WTC11 (cell line): ENCODE measurements around the gene CPLX3. TPM values are rescaled to one million over a fixed set of nuclear protein-coding genes. Genes with fewer than 3 reads are reported as not detected.

Experiments
- ATAC-seq: fragments of 200-7000 bp; cut with Tn5 transposase; 2 replicates; pipeline ENCODE4 v1.10.0; 2021; ENCODE audit warnings: mild to moderate bottlenecking, moderate library complexity
- CTCF ChIA-PET: fragments of 300-600 bp; sonication (Branson Sonifier 250); formaldehyde crosslinking; loops from one replicate; lab custom pipeline; 2021; ENCODE audit warnings: antibody characterized with exemption; lab: Charles Lee
- POLR2A ChIA-PET: fragments of 350-600 bp; sonication (Branson Sonifier 250); formaldehyde crosslinking; loops from one replicate; lab custom pipeline; 2021; ENCODE audit warnings: antibody characterized with exemption; lab: Charles Lee
- DNase-seq: peaks from one replicate; pipeline ENCODE4 v3.0.0; 2021; ENCODE audit warnings: low spot score
- H3K27ac Mint-ChIP-seq: 2 replicates; pipeline ENCODE4 v1.8.0; 2021; ENCODE audit warnings: mixed read lengths
- H3K27me3 Mint-ChIP-seq: 2 replicates; pipeline ENCODE4 v1.8.0; 2021; ENCODE audit warnings: low read depth, mild to moderate bottlenecking, moderate library complexity, mixed read lengths
- H3K36me3 Mint-ChIP-seq: 2 replicates; pipeline ENCODE4 v1.8.0; 2021; ENCODE audit warnings: mixed read lengths
- H3K4me1 Mint-ChIP-seq: 2 replicates; pipeline ENCODE4 v1.8.0; 2022; ENCODE audit warnings: mixed read lengths
- H3K4me3 Mint-ChIP-seq: 2 replicates; pipeline ENCODE4 v1.8.0; 2021; ENCODE audit warnings: mild to moderate bottlenecking, moderate library complexity, mixed read lengths
- H3K9me3 Mint-ChIP-seq: 2 replicates; pipeline ENCODE4 v1.8.0; 2021; ENCODE audit warnings: mixed read lengths
- AFF4 ChIP-seq: sonication (generic); formaldehyde crosslinking; IDR thresholded peaks from 2 replicates; pipeline ENCODE4 v1.8.1; 2023; ENCODE audit warnings: mild to moderate bottlenecking, missing genetic modification reagents, borderline replicate concordance
- CDX4 ChIP-seq: fragments of 250-450 bp; sonication (Bioruptor Pico); IDR thresholded peaks from 2 replicates; pipeline ENCODE4 v1.9.0; 2021; ENCODE audit warnings: moderate library complexity, mild to moderate bottlenecking, inconsistent platforms, borderline replicate concordance
- ELF4 ChIP-seq: sonication (generic); formaldehyde crosslinking; IDR thresholded peaks from 2 replicates; pipeline ENCODE4 v1.8.1; 2022; ENCODE audit warnings: low read depth, mild to moderate bottlenecking, moderate library complexity, missing genetic modification reagents
- ESRRA ChIP-seq: sonication (generic); formaldehyde crosslinking; IDR thresholded peaks from 2 replicates; pipeline ENCODE4 v1.8.1; 2022; ENCODE audit warnings: mild to moderate bottlenecking, missing genetic modification reagents, borderline replicate concordance
- GABPB1 ChIP-seq: sonication (generic); formaldehyde crosslinking; IDR thresholded peaks from 2 replicates; pipeline ENCODE4 v1.8.1; 2023; ENCODE audit warnings: mild to moderate bottlenecking, missing genetic modification reagents
- GRHL2 ChIP-seq: fragments of 250-450 bp; sonication (Bioruptor Pico); IDR thresholded peaks from 2 replicates; pipeline ENCODE4 v1.8.0; 2022; ENCODE audit warnings: mild to moderate bottlenecking, moderate library complexity; ENCODE audit not compliant: insufficient replicate concordance, severe bottlenecking
- IRF2 ChIP-seq: sonication (generic); formaldehyde crosslinking; IDR thresholded peaks from 2 replicates; pipeline ENCODE4 v1.8.0; 2022; ENCODE audit warnings: low read depth, missing genetic modification reagents, borderline replicate concordance
- NFE2L1 ChIP-seq: sonication (generic); formaldehyde crosslinking; IDR thresholded peaks from 2 replicates; pipeline ENCODE4 v1.8.1; 2023; ENCODE audit warnings: missing genetic modification reagents
- SMAD4 ChIP-seq: sonication (generic); formaldehyde crosslinking; IDR thresholded peaks from 2 replicates; pipeline ENCODE4 v1.8.0; 2022; ENCODE audit warnings: mild to moderate bottlenecking, missing genetic modification reagents
- SP1 ChIP-seq: sonication (generic); formaldehyde crosslinking; conservative IDR thresholded peaks from 2 replicates; pipeline ENCODE4 v1.8.1; 2022; ENCODE audit warnings: missing genetic modification reagents
- TEAD4 ChIP-seq: sonication (generic); formaldehyde crosslinking; IDR thresholded peaks from 2 replicates; pipeline ENCODE4 v1.8.0; 2022; ENCODE audit warnings: mild to moderate bottlenecking, missing genetic modification reagents
- USF1 ChIP-seq: sonication (generic); formaldehyde crosslinking; IDR thresholded peaks from 2 replicates; pipeline ENCODE4 v1.8.0; 2022; ENCODE audit warnings: mild to moderate bottlenecking, missing genetic modification reagents
- ZBTB21 ChIP-seq: sonication (generic); formaldehyde crosslinking; IDR thresholded peaks from 2 replicates; pipeline ENCODE4 v1.8.1; 2023; ENCODE audit warnings: mild to moderate bottlenecking, missing genetic modification reagents, borderline replicate concordance
- ZNF121 ChIP-seq: sonication (generic); formaldehyde crosslinking; IDR thresholded peaks from 2 replicates; pipeline ENCODE4 v1.8.0; 2023; ENCODE audit warnings: missing genetic modification reagents
- ZNF416 ChIP-seq: fragments of 250-450 bp; sonication (Bioruptor Pico); IDR thresholded peaks from 2 replicates; pipeline ENCODE4 v1.9.0; 2021; ENCODE audit warnings: mild to moderate bottlenecking, inconsistent platforms
- ZNF512 ChIP-seq: sonication (generic); formaldehyde crosslinking; IDR thresholded peaks from 2 replicates; pipeline ENCODE4 v1.8.1; 2022; ENCODE audit warnings: missing genetic modification reagents, borderline replicate concordance
- total RNA-seq: library from RNA; stranded (reverse); gene quantifications from 3 replicates; pipeline ENCODE4 v1.2.3, GENCODE V29; 2021
- TF ChIP-seq, protein P1 (sequence below): fragments of 250-450 bp; sonication (Bioruptor Pico); IDR thresholded peaks from 2 replicates; pipeline ENCODE4 v1.9.0; 2021; ENCODE audit warnings: mild to moderate bottlenecking, borderline replicate concordance

Gene CPLX3
- total RNA-seq, 1 experiment from 2014 or later = 0.09 TPM

DNA sequence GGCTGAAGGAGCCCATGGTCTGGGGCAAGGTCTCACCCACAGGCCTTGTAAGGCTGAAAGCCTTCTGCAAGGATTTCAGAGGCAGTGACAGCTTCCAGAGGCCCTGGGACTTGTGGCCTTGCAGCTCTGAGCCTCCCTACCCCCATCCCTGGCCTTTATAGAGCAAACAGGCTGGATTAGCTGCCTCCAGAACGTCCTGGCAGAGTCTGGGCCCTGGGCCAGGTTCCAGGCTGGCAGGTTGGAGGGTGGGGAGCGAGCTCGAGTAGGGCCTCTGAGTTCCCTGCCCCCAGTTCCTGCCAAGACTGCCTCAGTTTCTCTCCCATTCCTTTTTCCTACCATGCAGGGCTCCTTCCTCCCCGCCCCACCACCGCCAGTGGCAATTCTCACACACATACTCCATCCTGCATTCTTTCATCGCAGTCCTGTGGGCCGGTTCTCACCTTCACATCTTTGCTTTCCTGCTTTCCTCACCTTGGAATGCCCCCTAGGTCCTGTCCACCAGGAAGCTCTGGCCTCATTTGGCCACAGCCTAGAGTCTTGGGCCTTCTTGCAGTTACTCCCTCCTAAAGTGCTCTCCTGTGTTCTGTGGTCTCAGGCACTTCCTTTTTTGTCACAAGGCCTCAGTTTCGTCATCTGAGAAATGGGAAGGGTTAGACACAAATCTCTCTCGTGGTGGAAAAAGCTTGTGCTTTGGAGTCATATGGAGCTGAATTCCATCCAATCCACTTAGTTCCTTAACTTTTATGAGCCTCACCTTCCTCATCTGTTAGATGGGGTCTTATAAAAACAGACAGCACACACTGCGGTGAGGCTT, 11.1 kb upstream of the CPLX3 start (continued):
- TF ChIP-seq, protein P1, sequence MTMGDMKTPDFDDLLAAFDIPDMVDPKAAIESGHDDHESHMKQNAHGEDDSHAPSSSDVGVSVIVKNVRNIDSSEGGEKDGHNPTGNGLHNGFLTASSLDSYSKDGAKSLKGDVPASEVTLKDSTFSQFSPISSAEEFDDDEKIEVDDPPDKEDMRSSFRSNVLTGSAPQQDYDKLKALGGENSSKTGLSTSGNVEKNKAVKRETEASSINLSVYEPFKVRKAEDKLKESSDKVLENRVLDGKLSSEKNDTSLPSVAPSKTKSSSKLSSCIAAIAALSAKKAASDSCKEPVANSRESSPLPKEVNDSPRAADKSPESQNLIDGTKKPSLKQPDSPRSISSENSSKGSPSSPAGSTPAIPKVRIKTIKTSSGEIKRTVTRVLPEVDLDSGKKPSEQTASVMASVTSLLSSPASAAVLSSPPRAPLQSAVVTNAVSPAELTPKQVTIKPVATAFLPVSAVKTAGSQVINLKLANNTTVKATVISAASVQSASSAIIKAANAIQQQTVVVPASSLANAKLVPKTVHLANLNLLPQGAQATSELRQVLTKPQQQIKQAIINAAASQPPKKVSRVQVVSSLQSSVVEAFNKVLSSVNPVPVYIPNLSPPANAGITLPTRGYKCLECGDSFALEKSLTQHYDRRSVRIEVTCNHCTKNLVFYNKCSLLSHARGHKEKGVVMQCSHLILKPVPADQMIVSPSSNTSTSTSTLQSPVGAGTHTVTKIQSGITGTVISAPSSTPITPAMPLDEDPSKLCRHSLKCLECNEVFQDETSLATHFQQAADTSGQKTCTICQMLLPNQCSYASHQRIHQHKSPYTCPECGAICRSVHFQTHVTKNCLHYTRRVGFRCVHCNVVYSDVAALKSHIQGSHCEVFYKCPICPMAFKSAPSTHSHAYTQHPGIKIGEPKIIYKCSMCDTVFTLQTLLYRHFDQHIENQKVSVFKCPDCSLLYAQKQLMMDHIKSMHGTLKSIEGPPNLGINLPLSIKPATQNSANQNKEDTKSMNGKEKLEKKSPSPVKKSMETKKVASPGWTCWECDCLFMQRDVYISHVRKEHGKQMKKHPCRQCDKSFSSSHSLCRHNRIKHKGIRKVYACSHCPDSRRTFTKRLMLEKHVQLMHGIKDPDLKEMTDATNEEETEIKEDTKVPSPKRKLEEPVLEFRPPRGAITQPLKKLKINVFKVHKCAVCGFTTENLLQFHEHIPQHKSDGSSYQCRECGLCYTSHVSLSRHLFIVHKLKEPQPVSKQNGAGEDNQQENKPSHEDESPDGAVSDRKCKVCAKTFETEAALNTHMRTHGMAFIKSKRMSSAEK (CRISPR knock-in tag) = no peak
- TF ChIP-seq, all 79 proteins: peak for 0

GRCh38 chr15:74815961-74816360, 10.5 kb upstream of the CPLX3 start:
- ATAC-seq = no peak
- CTCF ChIA-PET = interaction anchor here (0.6 to 4.0 kb wide), 6 partner anchors 28 to 102 kb away, joined by 3 to 11 read pairs (median 3); no protein-coding TSS in a partner anchor
- H3K9me3 Mint-ChIP-seq = no peaks in the 10 kb centered on the region
- no peaks in the 10 kb centered on the region; the same call in 1 of the 2 replicates for H3K27me3 Mint-ChIP-seq
- POLR2A ChIA-PET = no interaction called here
- TF ChIP-seq IRF2 (CRISPR knock-in tag) (no peak), CDX4 (CRISPR knock-in tag) (no peak), ZBTB21 (CRISPR knock-in tag) (no peak), SMAD4 (CRISPR knock-in tag) (no peak), GABPB1 (no peak), AFF4 (CRISPR knock-in tag) (no peak), GRHL2 (CRISPR knock-in tag) (no peak), NFE2L1 (CRISPR knock-in tag) (no peak), SP1 (CRISPR knock-in tag) (no peak), ESRRA (CRISPR knock-in tag) (no peak), ZNF512 (CRISPR knock-in tag) (no peak), ZNF121 (CRISPR knock-in tag) (no peak), ZNF416 (CRISPR knock-in tag) (no peak), TEAD4 (CRISPR knock-in tag) (no peak), ELF4 (CRISPR knock-in tag) (no peak), USF1 (CRISPR knock-in tag) (no peak)
- TF ChIP-seq, all 79 proteins: peak for 0
- no peak overlapping the region for H3K27ac Mint-ChIP-seq
- peaks cover 11% of the 10 kb centered on the region for H3K4me1 Mint-ChIP-seq
- no peaks in the 10 kb centered on the region for H3K36me3 Mint-ChIP-seq
- no peak for DNase-seq
- H3K4me3 Mint-ChIP-seq = no peak overlapping the region
